ENCODE results near the gene TAF1. TPM values are rescaled to one million over a fixed set of nuclear protein-coding genes. Genes with fewer than 3 reads are reported as not detected.
"Not testable (repeated sequence)": the region's sequence is repeated elsewhere in the genome, so short reads cannot be mapped to it uniquely, and the experiment has no call there.

Gene TAF1
- total RNA-seq, 2 experiments from 2014 or later = 61.0 to 62.2 TPM

DNA sequence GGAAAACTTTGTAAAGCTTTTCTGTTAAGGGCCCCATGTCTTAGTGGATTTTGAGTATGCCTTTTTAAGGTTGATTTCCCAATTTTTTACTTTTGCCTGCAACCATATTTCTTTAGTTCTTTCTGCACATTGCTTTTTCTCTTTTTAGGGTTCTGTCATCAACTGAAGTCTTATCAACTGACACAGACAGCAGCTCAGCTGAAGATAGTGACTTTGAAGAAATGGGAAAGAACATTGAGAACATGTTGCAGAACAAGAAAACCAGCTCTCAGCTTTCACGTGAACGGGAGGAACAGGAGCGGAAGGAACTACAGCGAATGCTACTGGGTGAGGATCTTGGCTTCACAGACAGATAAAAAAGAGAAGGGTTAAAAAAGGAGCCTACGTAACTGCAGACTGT, 27.8 kb downstream of the TAF1 start:
- H3K27me3 Mint-ChIP-seq = no peaks in the 10 kb centered on the region
- POLR2A ChIA-PET = interaction anchor here (0.6 kb wide), 1 partner anchor 193 kb away, joined by 4 read pairs; no protein-coding TSS in a partner anchor
- CTCF ChIA-PET = no interaction called here
- Histone ChIP-seq H3K9me3 (ENCODE audit: control insufficient read depth in 1 of 2, insufficient read depth in 1 of 2, low read length in 2 of 2) (no peaks in the 10 kb centered on the region), H3K4me1 (ENCODE audit: insufficient read depth, low read length) (no peaks in the 10 kb centered on the region), H3K27me3 (ENCODE audit: control insufficient read depth in 1 of 2, insufficient read depth in 2 of 2, low read length in 2 of 2) (no peaks in the 10 kb centered on the region), H3K36me3 (ENCODE audit: insufficient read depth, low read length) (peaks cover 86% of the 10 kb centered on the region), H3K4me3 (ENCODE audit: low read length) (no peak overlapping the region), H3K27ac (ENCODE audit: low read depth in 1 of 2, low read length in 2 of 2) (no peak overlapping the region)
- peaks cover 85% of the 10 kb centered on the region for H3K36me3 Mint-ChIP-seq (ENCODE audit: low read depth)
- H3K9me3 Mint-ChIP-seq = no peaks in the 10 kb centered on the region
- intact Hi-C loops (cut with DNase I, micrococcal nuclease) = loop anchor here in 1 of 2 experiments (10.0 kb wide), 1 partner anchor 71 kb away; no protein-coding TSS in a partner anchor
- DNase-seq (no peak), ATAC-seq (ENCODE audit: poor library complexity) (no peak)
- no peak for TF ChIP-seq CTCF (IDR thresholded peaks at IDR 0.05)
- no peak overlapping the region for H3K4me3 Mint-ChIP-seq
- no peaks in the 10 kb centered on the region for H3K4me1 Mint-ChIP-seq (ENCODE audit: low read depth)
- peak overlapping the region; percentile 36 for H3K27ac Mint-ChIP-seq

DNA sequence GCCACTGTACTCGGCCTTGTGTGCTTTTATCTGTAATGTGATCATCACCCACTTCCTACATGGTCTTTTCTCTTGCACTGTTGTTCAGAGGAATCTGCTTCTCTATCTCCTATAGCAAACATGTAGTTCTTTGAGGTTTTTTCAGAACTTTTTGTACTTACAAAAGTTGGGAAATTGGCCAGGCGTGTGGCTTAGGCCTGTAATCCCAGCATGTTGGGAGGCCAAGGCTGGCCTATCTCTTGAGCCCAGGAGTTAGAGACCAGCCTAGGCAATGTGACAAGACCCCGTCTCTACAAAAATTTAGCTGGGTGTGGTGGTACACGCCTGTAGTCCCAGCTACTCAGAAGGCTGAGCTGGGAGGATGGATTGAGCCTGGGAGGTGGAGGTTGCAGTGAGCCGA, 30.4 kb downstream of the TAF1 start:
- no peak for ATAC-seq (ENCODE audit: poor library complexity)
- H3K4me3 ChIP-seq (ENCODE audit: low read length) = no peak overlapping the region
- Mint-ChIP-seq H3K27me3 (no peaks in the 10 kb centered on the region), H3K9me3 (no peaks in the 10 kb centered on the region), H3K4me1 (ENCODE audit: low read depth) (no peaks in the 10 kb centered on the region), H3K27ac (no peak overlapping the region), H3K4me3 (no peak overlapping the region), H3K36me3 (ENCODE audit: low read depth) (peaks cover 75% of the 10 kb centered on the region)
- POLR2A ChIA-PET = no interaction called here
- H3K4me1 ChIP-seq (ENCODE audit: insufficient read depth, low read length) = no peaks in the 10 kb centered on the region
- no peaks in the 10 kb centered on the region for H3K9me3 ChIP-seq (ENCODE audit: control insufficient read depth in 1 of 2, insufficient read depth in 1 of 2, low read length in 2 of 2)
- H3K36me3 ChIP-seq (ENCODE audit: insufficient read depth, low read length) = peaks cover 71% of the 10 kb centered on the region
- H3K27me3 ChIP-seq (ENCODE audit: control insufficient read depth in 1 of 2, insufficient read depth in 2 of 2, low read length in 2 of 2) = no peaks in the 10 kb centered on the region
- CTCF ChIA-PET = no interaction called here
- DNase-seq = no peak
- intact Hi-C loops (cut with DNase I, micrococcal nuclease) = loop anchor here in 1 of 2 experiments (10.0 kb wide), 1 partner anchor 68 kb away; no protein-coding TSS in a partner anchor
- no peak overlapping the region for H3K27ac ChIP-seq (ENCODE audit: low read depth in 1 of 2, low read length in 2 of 2)
- no peak for TF ChIP-seq CTCF (IDR thresholded peaks at IDR 0.05)

- Mint-ChIP-seq H3K9me3 (no peaks in the 10 kb centered on the region), H3K4me1 (ENCODE audit: low read depth) (no peaks in the 10 kb centered on the region), H3K27ac (no peak overlapping the region), H3K27me3 (no peaks in the 10 kb centered on the region), H3K36me3 (ENCODE audit: low read depth) (peaks cover 63% of the 10 kb centered on the region), H3K4me3 (no peak overlapping the region)
- Histone ChIP-seq H3K27ac (ENCODE audit: low read depth in 1 of 2, low read length in 2 of 2) (no peak overlapping the region), H3K27me3 (ENCODE audit: control insufficient read depth in 1 of 2, insufficient read depth in 2 of 2, low read length in 2 of 2) (no peaks in the 10 kb centered on the region), H3K4me1 (ENCODE audit: insufficient read depth, low read length) (no peaks in the 10 kb centered on the region), H3K9me3 (ENCODE audit: control insufficient read depth in 1 of 2, insufficient read depth in 1 of 2, low read length in 2 of 2) (no peaks in the 10 kb centered on the region), H3K36me3 (ENCODE audit: insufficient read depth, low read length) (peaks cover 45% of the 10 kb centered on the region), H3K4me3 (ENCODE audit: low read length) (no peak overlapping the region)
- POLR2A ChIA-PET = no interaction called here
- no peak for ATAC-seq (ENCODE audit: poor library complexity)
- intact Hi-C loops (cut with DNase I, micrococcal nuclease) = no loop called here
- CTCF ChIA-PET = interaction anchor here (1.0 to 1.2 kb wide), 2 partner anchors 9 to 11 kb away, joined by 3 read pairs; no protein-coding TSS in a partner anchor
- no peak for TF ChIP-seq CTCF (IDR thresholded peaks at IDR 0.05)
- DNase-seq = no peak
Measured at GRCh38 chrX:71400710-71401109, 34.6 kb downstream of the TAF1 start.

GRCh38 chrX:71416260-71416659, 50.1 kb downstream of the TAF1 start:
- DNase-seq; ATAC-seq (ENCODE audit: poor library complexity); H3K4me3 Mint-ChIP-seq; H3K27me3 Mint-ChIP-seq; H3K9me3 ChIP-seq (ENCODE audit: control insufficient read depth in 1 of 2, insufficient read depth in 1 of 2, low read length in 2 of 2); H3K4me1 ChIP-seq (ENCODE audit: insufficient read depth, low read length); POLR2A ChIA-PET; H3K27ac ChIP-seq (ENCODE audit: low read depth in 1 of 2, low read length in 2 of 2); H3K27me3 ChIP-seq (ENCODE audit: control insufficient read depth in 1 of 2, insufficient read depth in 2 of 2, low read length in 2 of 2); H3K4me1 Mint-ChIP-seq (ENCODE audit: low read depth); intact Hi-C loops (cut with DNase I, micrococcal nuclease); H3K27ac Mint-ChIP-seq; H3K4me3 ChIP-seq (ENCODE audit: low read length); H3K9me3 Mint-ChIP-seq; CTCF ChIA-PET: not testable (repeated sequence)
- peaks cover 38% of the 10 kb centered on the region for H3K36me3 ChIP-seq (ENCODE audit: insufficient read depth, low read length)
- H3K36me3 Mint-ChIP-seq (ENCODE audit: low read depth) = peaks cover 47% of the 10 kb centered on the region
